Keratinocyte (primary cell): Measurements from ENCODE around the gene ENOSF1. TPM values are rescaled to one million over a fixed set of nuclear protein-coding genes. Genes with fewer than 3 reads are reported as not detected.

Experiments used
- DNase-seq: peaks from one replicate; pipeline ENCODE4 v3.0.0-alpha.2; 2011; ENCODE audit warnings: low read depth, missing footprints, low spot score
- FAIRE-seq: peaks from 2 replicates; lab custom pipeline; 2011; peaks lifted over from hg19 to GRCh38; lab: Jason Lieb, UNC
- H2AFZ ChIP-seq: 2 replicates; pipeline ENCODE4 v1.6.0; 2012; ENCODE audit warnings: low read length, control low read depth, inconsistent platforms; ENCODE audit not compliant: control insufficient read depth
- H3K27ac ChIP-seq: 2 replicates; pipeline ENCODE4 v1.5.1; 2011; ENCODE audit warnings: low read length; ENCODE audit not compliant: control insufficient read depth, insufficient read depth
- H3K27me3 ChIP-seq: 3 replicates; pipeline ENCODE4 v1.6.0; 2011; ENCODE audit warnings: low read length; ENCODE audit not compliant: control insufficient read depth, insufficient read depth; ENCODE audit errors: extremely low read depth
- H3K36me3 ChIP-seq, 2 experiments: 2 replicates in 1 of 2; 3 replicates in 1 of 2; pipeline ENCODE4 v1.5.1; 2011; ENCODE audit warnings: low read length in 2 of 2, mild to moderate bottlenecking in 1 of 2; ENCODE audit not compliant: control insufficient read depth in 2 of 2, insufficient read depth in 2 of 2; ENCODE audit errors: extremely low read depth in 1 of 2
- H3K4me1 ChIP-seq: 3 replicates; pipeline ENCODE4 v1.5.1; 2011; ENCODE audit warnings: low read length; ENCODE audit not compliant: control insufficient read depth, insufficient read depth; ENCODE audit errors: extremely low read depth
- H3K4me2 ChIP-seq: 3 replicates; pipeline ENCODE4 v1.6.0; 2011; ENCODE audit warnings: low read depth, low read length; ENCODE audit not compliant: control insufficient read depth, insufficient read depth; ENCODE audit errors: extremely low read depth
- H3K4me3 ChIP-seq, 3 experiments: fragments of 200-600 bp in 1 of 3; sonication (generic) in 1 of 3; 2 replicates in 2 of 3; 3 replicates in 1 of 3; pipeline ENCODE4 v1.5.1; 2011 to 2016; ENCODE audit warnings: low read length in 3 of 3, mild to moderate bottlenecking in 3 of 3, control low read depth in 2 of 3, inconsistent platforms in 1 of 3, low read depth in 1 of 3, mixed read lengths in 1 of 3, mixed run types in 1 of 3, moderate library complexity in 1 of 3; ENCODE audit not compliant: control insufficient read depth in 2 of 3, insufficient read depth in 2 of 3; ENCODE audit errors: extremely low read depth in 1 of 3
- H3K79me2 ChIP-seq: 2 replicates; pipeline ENCODE4 v1.6.0; 2012; ENCODE audit warnings: low read length; ENCODE audit not compliant: control insufficient read depth, insufficient read depth
- H3K9ac ChIP-seq: 3 replicates; pipeline ENCODE4 v1.6.0; 2011; ENCODE audit warnings: low read length; ENCODE audit not compliant: control insufficient read depth, insufficient read depth; ENCODE audit errors: extremely low read depth
- H3K9me1 ChIP-seq: 3 replicates; pipeline ENCODE4 v1.6.0; 2011; ENCODE audit warnings: low read length; ENCODE audit not compliant: control insufficient read depth, insufficient read depth; ENCODE audit errors: extremely low read depth
- H3K9me3 ChIP-seq: 2 replicates; pipeline ENCODE4 v1.5.1; 2012; ENCODE audit warnings: low read depth, low read length; ENCODE audit not compliant: control insufficient read depth
- H4K20me1 ChIP-seq: 3 replicates; pipeline ENCODE4 v1.6.0; 2011; ENCODE audit warnings: low read length; ENCODE audit not compliant: control insufficient read depth, insufficient read depth; ENCODE audit errors: extremely low read depth
- CTCF ChIP-seq, 3 experiments: IDR thresholded peaks in 1 of 3; conservative IDR thresholded peaks in 1 of 3; optimal IDR thresholded peaks in 1 of 3; 2 replicates in 2 of 3; 3 replicates in 1 of 3; pipeline versions ENCODE3 to v1.5.1; 2011; ENCODE audit warnings: low read length in 3 of 3, mild to moderate bottlenecking in 3 of 3, moderate library complexity in 2 of 3, control low read depth in 1 of 3, inconsistent platforms in 1 of 3; ENCODE audit not compliant: insufficient read depth in 2 of 3; ENCODE audit errors: extremely low read depth in 1 of 3
- EZH2 ChIP-seq: IDR thresholded peaks from one replicate; pipeline ENCODE4 v1.6.1; 2012; ENCODE audit warnings: inconsistent platforms, mild to moderate bottlenecking, low read length, moderate library complexity
- dilution Hi-C: fragments of 300-500 bp; cut with MboI; formaldehyde crosslinking; loops from one replicate; pipeline ENCODE4 v1.7.0; 2020; ENCODE audit warnings: low sequenced_read_pairs; ENCODE audit not compliant: extremely low pct_ligation_motif_present
- polyA plus RNA-seq, 5 experiments: library from polyadenylated mRNA; depleted of rRNA in 3 of 5; stranded (reverse) in 3 of 5; stranded (forward) in 1 of 5; unstranded in 1 of 5; fragments of >200 nt; gene quantifications; 1 replicate in 1 of 5; 2 replicates in 3 of 5; 3 replicates in 1 of 5; pipeline versions ENCODE4 v1.2.1 to v1.2.3, GENCODE V29; 2011 to 2012; ENCODE audit warnings: missing spikeins in 2 of 5, low read depth in 1 of 5, low replicate concordance in 1 of 5

ENOSF1 gene
- polyA plus RNA-seq, 1 donor (not counting 4 experiments of a cell fraction or from before 2014, with no cell fraction given): 27.6 TPM

GRCh38 chr18:622289-622688 is 90.1 kb downstream of the ENOSF1 start:
- no peak for TF ChIP-seq EZH2
- no peak for TF ChIP-seq CTCF (optimal IDR thresholded peaks at IDR 0.05 in 1 of 3, IDR thresholded peaks at IDR 0.05 in 1 of 3, conservative IDR thresholded peaks at IDR 0.05 in 1 of 3; ENCODE audit: extremely low read depth in 1 of 3, insufficient read depth in 2 of 3, low read length in 3 of 3)
- H3K4me3 ChIP-seq: no peak overlapping the region
- no peaks in the 10 kb centered on the region for H3K27me3 ChIP-seq
- no peak overlapping the region for H2AFZ ChIP-seq
- H3K36me3 ChIP-seq: no peaks in the 10 kb centered on the region
- H3K27ac ChIP-seq: no peak overlapping the region
- dilution Hi-C loops: no loop called here
- DNase-seq (no peak), FAIRE-seq (no peak)
- H3K4me1 ChIP-seq: no peaks in the 10 kb centered on the region
- no peak overlapping the region for H3K4me2 ChIP-seq
- H3K9me1 ChIP-seq: no peaks in the 10 kb centered on the region
- H4K20me1 ChIP-seq: no peaks in the 10 kb centered on the region
- no peaks in the 10 kb centered on the region for H3K79me2 ChIP-seq
- H3K9ac ChIP-seq: no peak overlapping the region
- H3K9me3 ChIP-seq: no peaks in the 10 kb centered on the region

- dilution Hi-C loops: no loop called here
- Histone ChIP-seq H3K79me2 (no peaks in the 10 kb centered on the region), H4K20me1 (no peaks in the 10 kb centered on the region), H3K36me3 (no peaks in the 10 kb centered on the region), H3K9me1 (no peaks in the 10 kb centered on the region), H3K9me3 (no peaks in the 10 kb centered on the region), H3K4me2 (no peak overlapping the region), H3K4me1 (no peaks in the 10 kb centered on the region), H2AFZ (no peak overlapping the region), H3K27me3 (no peaks in the 10 kb centered on the region), H3K27ac (no peak overlapping the region), H3K4me3 (no peak overlapping the region), H3K9ac (no peak overlapping the region)
- FAIRE-seq: no peak
- TF ChIP-seq CTCF (optimal IDR thresholded peaks at IDR 0.05 in 1 of 3, IDR thresholded peaks at IDR 0.05 in 1 of 3, conservative IDR thresholded peaks at IDR 0.05 in 1 of 3; ENCODE audit: extremely low read depth in 1 of 3, insufficient read depth in 2 of 3, low read length in 3 of 3) (no peak), EZH2 (no peak)
- DNase-seq: no peak
Measured at GRCh38 chr18:621291-622043, 91.0 kb downstream of the ENOSF1 start.

Other genes starting within 250 kb of the ENOSF1 start
- not detected in 3 replicates for gene COLEC12, start 211.9 kb downstream of the ENOSF1 start, polyA plus RNA-seq
- gene CETN1, start 132.2 kb downstream of the ENOSF1 start, polyA plus RNA-seq: not detected in 3 replicates
- 2.3 to 6.0 TPM (median 2.3 TPM) in 3 replicates for gene CLUL1, start 115.6 kb downstream of the ENOSF1 start, polyA plus RNA-seq
- gene TYMS, start 55.0 kb downstream of the ENOSF1 start, polyA plus RNA-seq: 15.0 to 68.4 TPM (median 39.9 TPM) in 3 replicates
- 16.4 to 27.8 TPM (median 22.9 TPM) in 3 replicates for gene YES1, start 99.6 kb upstream of the ENOSF1 start, polyA plus RNA-seq
- gene ADCYAP1, start 192.2 kb upstream of the ENOSF1 start, polyA plus RNA-seq: not detected in 3 replicates